HCT116 (cell line): ENCODE data around the gene CCDC30. TPM values are rescaled to one million over a fixed set of nuclear protein-coding genes. Genes with fewer than 3 reads are reported as not detected.

ENCODE experiments used
- ATAC-seq: fragments of 200-7000 bp; cut with Tn5 transposase; 2 replicates; pipeline ENCODE4 v1.9.1; 2020; ENCODE audit warnings: mild to moderate bottlenecking, moderate library complexity
- BruUV-seq: library from RNA; stranded (reverse); fragments of 400-500 nt; replicated peaks from 2 replicates; lab custom pipeline; 2021; lab: Mats Ljungman, UMichigan
- CTCF ChIA-PET: fragments of 300-600 bp; sonication (Branson Sonifier 250); formaldehyde crosslinking; loops from one replicate; lab custom pipeline; 2021; ENCODE audit warnings: antibody characterized with exemption; lab: Charles Lee
- POLR2A ChIA-PET: fragments of 300-600, 350-600 bp; sonication (Branson Sonifier 250); formaldehyde crosslinking; loops from one replicate; lab custom pipeline; 2021; ENCODE audit warnings: antibody characterized with exemption; lab: Charles Lee
- RAD21 ChIA-PET, 2 experiments: fragments of 300-600 bp; sonication (Branson Sonifier 250); formaldehyde crosslinking; loops; one replicate each; lab custom pipeline; 2023; ENCODE audit warnings: low total read pairs in 2 of 2; ENCODE audit not compliant: uncharacterized antibody in 2 of 2, unreplicated experiment in 2 of 2, low non-redundant PET in 1 of 2; lab: Charles Lee
- DNase-seq: peaks from one replicate; pipeline ENCODE4 v3.0.0-alpha.2; 2010; ENCODE audit warnings: low read depth, low spot score
- H2AFZ ChIP-seq: fragments of 200-600 bp; shearing (Covaris generic), sonication (generic); 2 replicates; pipeline ENCODE4 v1.6.1; 2017; ENCODE audit warnings: low read depth, mixed run types, mixed read lengths, antibody characterized with exemption, low read length; ENCODE audit not compliant: poor library complexity, severe bottlenecking
- H3K27ac ChIP-seq: 2 replicates; pipeline ENCODE4 v1.5.1; 2012; ENCODE audit warnings: low read depth, low read length
- H3K27me3 ChIP-seq: fragments of 200-600 bp; sonication (generic); 2 replicates; pipeline ENCODE4 v1.6.1; 2016; ENCODE audit warnings: mixed run types, low read length, mixed read lengths; ENCODE audit not compliant: insufficient read depth
- H3K36me3 ChIP-seq, 2 experiments: fragments of 200-500 bp in 1 of 2; fragments of 200-600 bp in 1 of 2; sonication (Bioruptor generic) in 1 of 2; sonication (generic) in 1 of 2; 2 replicates each; pipeline versions ENCODE4 v1.5.1 to v1.6.1; 2014 to 2016; ENCODE audit warnings: low read length in 2 of 2, inconsistent platforms in 1 of 2, mixed read lengths in 1 of 2, mixed run types in 1 of 2; ENCODE audit not compliant: insufficient read depth in 2 of 2, control insufficient read depth in 1 of 2
- H3K4me1 ChIP-seq, 2 experiments: fragments of 200-600 bp in 1 of 2; sonication (generic) in 1 of 2; 2 replicates each; pipeline versions ENCODE4 v1.5.1 to v1.6.1; 2012 to 2017; ENCODE audit warnings: low read length in 2 of 2, inconsistent platforms in 1 of 2, mild to moderate bottlenecking in 1 of 2, mixed read lengths in 1 of 2, mixed run types in 1 of 2, moderate library complexity in 1 of 2; ENCODE audit not compliant: insufficient read depth in 2 of 2, control insufficient read depth in 1 of 2
- H3K4me2 ChIP-seq: fragments of 200-600 bp; sonication (generic); 2 replicates; pipeline ENCODE4 v1.6.1; 2017; ENCODE audit warnings: mixed run types, low read length, mixed read lengths
- H3K4me3 ChIP-seq, 2 experiments: fragments of 200-600 bp in 1 of 2; sonication (generic) in 1 of 2; replicated peaks in 1 of 2; 2 replicates each; pipeline ENCODE4 v1.5.1; 2011 to 2016; ENCODE audit warnings: low read length in 2 of 2, control low read depth in 1 of 2, low read depth in 1 of 2, mild to moderate bottlenecking in 1 of 2, mixed read lengths in 1 of 2, mixed run types in 1 of 2
- H3K79me2 ChIP-seq: fragments of 200-600 bp; sonication (generic); 2 replicates; pipeline ENCODE4 v1.6.1; 2017; ENCODE audit warnings: mild to moderate bottlenecking, mixed run types, low read length, moderate library complexity, mixed read lengths; ENCODE audit not compliant: insufficient read depth
- H3K9ac ChIP-seq: fragments of 200-600 bp; sonication (generic); 2 replicates; pipeline ENCODE4 v1.6.1; 2016; ENCODE audit warnings: low read length, mixed read lengths
- H3K9me2 ChIP-seq: fragments of 200-600 bp; sonication (generic), shearing (Covaris generic); 2 replicates; pipeline ENCODE4 v1.6.1; 2017; ENCODE audit warnings: mixed run types, mild to moderate bottlenecking, moderate library complexity; ENCODE audit not compliant: insufficient read depth
- H3K9me3 ChIP-seq, 2 experiments: fragments of 200-500 bp in 1 of 2; fragments of 200-600 bp in 1 of 2; sonication (Bioruptor generic) in 1 of 2; sonication (generic) in 1 of 2; 2 replicates each; pipeline ENCODE4 v1.6.1; 2014 to 2017; ENCODE audit warnings: low read length in 2 of 2, mixed read lengths in 2 of 2, inconsistent platforms in 1 of 2, low read depth in 1 of 2, mild to moderate bottlenecking in 1 of 2, mixed run types in 1 of 2, moderate library complexity in 1 of 2; ENCODE audit not compliant: control insufficient read depth in 1 of 2, insufficient read depth in 1 of 2
- H4K20me1 ChIP-seq: fragments of 200-600 bp; sonication (generic), shearing (Covaris generic); 2 replicates; pipeline ENCODE4 v1.6.1; 2017; ENCODE audit warnings: mixed run types, mild to moderate bottlenecking, moderate library complexity; ENCODE audit not compliant: insufficient read depth
- ATF3 ChIP-seq: IDR thresholded peaks from 2 replicates; pipeline ENCODE4 v1.6.1; 2012
- CTCF ChIP-seq, 3 experiments: fragments of 200-600 bp in 1 of 3; sonication (generic) in 1 of 3; IDR thresholded peaks in 2 of 3; conservative IDR thresholded peaks in 1 of 3; 2 replicates each; pipeline ENCODE4 v1.5.1; 2012 to 2017; ENCODE audit warnings: low read depth in 2 of 3, low read length in 2 of 3, antibody characterized with exemption in 1 of 3, borderline replicate concordance in 1 of 3, control low read depth in 1 of 3, mild to moderate bottlenecking in 1 of 3, mixed read lengths in 1 of 3, mixed run types in 1 of 3, moderate library complexity in 1 of 3; ENCODE audit not compliant: insufficient read depth in 1 of 3
- EGR1 ChIP-seq: IDR thresholded peaks from 2 replicates; pipeline ENCODE4 v1.6.1; 2012; ENCODE audit warnings: low read depth
- EZH2 ChIP-seq: fragments of 200-600 bp; sonication (generic); IDR thresholded peaks from 2 replicates; pipeline ENCODE4 v1.6.1; 2017; ENCODE audit warnings: antibody characterized with exemption, mixed run types
- EZH2phosphoT487 ChIP-seq: fragments of 200-600 bp; IDR thresholded peaks from 2 replicates; pipeline ENCODE4 v1.6.1; 2018; ENCODE audit warnings: antibody characterized with exemption, borderline replicate concordance
- JUND ChIP-seq: IDR thresholded peaks from 2 replicates; pipeline ENCODE4 v1.6.1; 2012
- MAX ChIP-seq: IDR thresholded peaks from 2 replicates; pipeline ENCODE4 v1.6.1; 2012
- POLR2AphosphoS5 ChIP-seq: IDR thresholded peaks from 2 replicates; pipeline ENCODE4 v1.6.1; 2011; ENCODE audit warnings: mild to moderate bottlenecking, low read depth, low read length, moderate library complexity
- RAD21 ChIP-seq: IDR thresholded peaks from 2 replicates; pipeline ENCODE4 v1.6.1; 2012; ENCODE audit warnings: low read depth, mild to moderate bottlenecking
- REST ChIP-seq: IDR thresholded peaks from 2 replicates; pipeline ENCODE4 v1.6.1; 2012; ENCODE audit warnings: low read depth
- SIN3A ChIP-seq: IDR thresholded peaks from 2 replicates; pipeline ENCODE4 v1.6.1; 2012; ENCODE audit warnings: low read depth
- SP1 ChIP-seq: IDR thresholded peaks from 2 replicates; pipeline ENCODE4 v1.6.1; 2012; ENCODE audit warnings: low read depth
- YY1 ChIP-seq: IDR thresholded peaks from 2 replicates; pipeline ENCODE4 v1.6.1; 2011; ENCODE audit warnings: low read length, low read depth, moderate library complexity, mild to moderate bottlenecking; ENCODE audit not compliant: insufficient replicate concordance; ENCODE audit errors: extremely low read depth
- ZBTB33 ChIP-seq: IDR thresholded peaks from 2 replicates; pipeline ENCODE4 v1.6.1; 2011; ENCODE audit warnings: mild to moderate bottlenecking, low read length, moderate library complexity; ENCODE audit not compliant: insufficient replicate concordance; ENCODE audit errors: extremely low read depth
- intact Hi-C: fragments of 100-400 bp; cut with micrococcal nuclease; formaldehyde crosslinking; loops from 2 replicates; pipeline ENCODE4 v1.10.0; 2022
- total RNA-seq: library from RNA; stranded (reverse); gene quantifications from one replicate; pipeline ENCODE4 v1.2.1, GENCODE V29; 2021; ENCODE audit not compliant: unreplicated experiment

The CCDC30 gene
- total RNA-seq, 1 experiment from 2014 or later: 2.0 TPM

GRCh38 chr1:42657201-42657600, 194.1 kb downstream of the CCDC30 start:
- Histone ChIP-seq H4K20me1 (no peaks in the 10 kb centered on the region), H3K27ac (no peak overlapping the region), H2AFZ (no peak overlapping the region), H3K4me2 (peak overlapping the region; percentile 92), H3K27me3 (no peaks in the 10 kb centered on the region), H3K79me2 (peaks cover 39% of the 10 kb centered on the region), H3K4me1 (peaks cover 11 to 21% of the 10 kb centered on the region in 2 experiments; a peak in 3 of 4 replicates), H3K9ac (peak overlapping the region; percentile 94), H3K9me3 (no peaks in the 10 kb centered on the region), H3K36me3 (peaks cover 8 to 16% of the 10 kb centered on the region in 2 experiments), H3K4me3 (peak overlapping the region; percentile 89 to 98), H3K9me2 (no peaks in the 10 kb centered on the region)
- CTCF ChIA-PET: no interaction called here
- BruUV-seq: no TSS peak
- intact Hi-C loops: loop anchor here (10.0 kb wide), 1 partner anchor 312 kb away; no protein-coding TSS in a partner anchor
- TF ChIP-seq MAX (no peak), SIN3A (no peak), RAD21 (no peak), POLR2AphosphoS5 (no peak), SP1 (no peak), REST (no peak), CTCF (IDR thresholded peaks at IDR 0.05 in 2 of 3, conservative IDR thresholded peaks at IDR 0.05 in 1 of 3; ENCODE audit: borderline replicate concordance in 1 of 3, insufficient read depth in 1 of 3, low read depth in 2 of 3, low read length in 2 of 3) (no peak), ZBTB33 (no peak), YY1 (no peak), EZH2 (no peak), ATF3 (no peak), EGR1 (no peak), EZH2phosphoT487 (no peak), JUND (no peak)
- no peak for DNase-seq
- RAD21 ChIA-PET: no interaction called here
- ATAC-seq: no peak
- POLR2A ChIA-PET: interaction anchor here (1.4 kb wide), 1 partner anchor 109 kb away, joined by 4 read pairs; no protein-coding TSS in a partner anchor
